HepG2 (cell line): Measurements from ENCODE around the gene PPP1CA. TPM values are rescaled to one million over a fixed set of nuclear protein-coding genes. Genes with fewer than 3 reads are reported as not detected.

Source experiments
- ETV5 ChIP-seq: IDR thresholded peaks from 2 replicates; pipeline ENCODE4 v1.6.1; 2018; ENCODE audit warnings: missing biosample characterization, missing genetic modification reagents, inconsistent platforms, borderline replicate concordance
- GMEB2 ChIP-seq: IDR thresholded peaks from 2 replicates; pipeline ENCODE4 v1.6.1; 2016; ENCODE audit warnings: missing biosample characterization, missing genetic modification reagents, low read depth
- HMGXB4 ChIP-seq, 2 experiments: sonication (generic) in 1 of 2; formaldehyde crosslinking in 1 of 2; IDR thresholded peaks; 2 replicates each; pipeline versions ENCODE4 v1.4.0 to v1.6.1; 2018 to 2020; ENCODE audit warnings: missing genetic modification reagents in 2 of 2, borderline replicate concordance in 1 of 2, low read depth in 1 of 2, mild to moderate bottlenecking in 1 of 2, missing biosample characterization in 1 of 2
- PRPF4 ChIP-seq: fragments of 200-400 bp; formaldehyde crosslinking; IDR thresholded peaks from 2 replicates; pipeline ENCODE4 v1.6.1; 2016; ENCODE audit warnings: low read length, low read depth; ENCODE audit not compliant: poor library complexity, severe bottlenecking
- SOX6 ChIP-seq, 2 experiments: fragments of 450-650 bp in 1 of 2; sonication (generic) in 1 of 2; formaldehyde crosslinking in 1 of 2; IDR thresholded peaks; 2 replicates each; pipeline versions ENCODE4 v1.4.0 to v1.6.1; 2017 to 2020; ENCODE audit warnings: antibody characterized with exemption in 1 of 2, mild to moderate bottlenecking in 1 of 2, missing genetic modification reagents in 1 of 2
- TCF7 ChIP-seq: sonication (generic); IDR thresholded peaks from 2 replicates; pipeline ENCODE4 v1.6.1; 2016; ENCODE audit warnings: antibody characterized with exemption, low read depth
- TFDP2 ChIP-seq: sonication (generic); formaldehyde crosslinking; IDR thresholded peaks from 2 replicates; pipeline ENCODE4 v1.4.0; 2020; ENCODE audit warnings: missing genetic modification reagents
- U2AF1 ChIP-seq: fragments of 200-400 bp; formaldehyde crosslinking; optimal IDR thresholded peaks from 2 replicates; pipeline ENCODE3; 2017; ENCODE audit warnings: mild to moderate bottlenecking, low read depth, low read length
- U2AF2 ChIP-seq: fragments of 200-400 bp; formaldehyde crosslinking; IDR thresholded peaks from 2 replicates; pipeline ENCODE4 v1.6.1; 2017; ENCODE audit warnings: low read depth, mild to moderate bottlenecking, low read length
- ZKSCAN8 ChIP-seq: IDR thresholded peaks from 2 replicates; pipeline ENCODE4 v1.6.1; 2016; ENCODE audit warnings: borderline replicate concordance, missing genetic modification reagents, missing compliant biosample characterization
- ZNF407 ChIP-seq: sonication (generic); formaldehyde crosslinking; IDR thresholded peaks from one replicate; pipeline ENCODE4 v1.5.1; 2020; ENCODE audit warnings: mild to moderate bottlenecking, missing genetic modification reagents; ENCODE audit errors: not compliant biosample characterization
- ZNF446 ChIP-seq: sonication (generic); formaldehyde crosslinking; IDR thresholded peaks from 2 replicates; pipeline ENCODE4 v1.5.0; 2020; ENCODE audit warnings: mild to moderate bottlenecking, missing genetic modification reagents
- ZNF747 ChIP-seq: sonication (generic); formaldehyde crosslinking; IDR thresholded peaks from 2 replicates; pipeline ENCODE4 v1.8.1; 2023; ENCODE audit warnings: missing genetic modification reagents, mild to moderate bottlenecking, borderline replicate concordance
- polyA plus RNA-seq, 8 experiments: library from polyadenylated mRNA; depleted of rRNA in 3 of 8; stranded (reverse) in 7 of 8; unstranded in 1 of 8; fragments of >200 nt; fragmentation: Illumina TruSeq in 4 of 8; extraction: Trizol in 4 of 8; gene quantifications; 2 replicates each; pipeline versions ENCODE4 v1.2.1 to v1.2.3, GENCODE V29; 2011 to 2016; ENCODE audit warnings: low read depth in 4 of 8, missing spikeins in 1 of 8, mixed read lengths in 1 of 8; ENCODE audit not compliant: insufficient read depth in 1 of 8
- total RNA-seq, 5 experiments: library from RNA; depleted of rRNA; stranded (reverse); fragments of >200 nt; fragmentation: Illumina TruSeq; extraction: Trizol; gene quantifications; 2 replicates each; pipeline ENCODE4 v1.2.3, GENCODE V29; 2016; ENCODE audit warnings: low read depth in 1 of 5

Gene PPP1CA
- total and polyA plus RNA-seq, 2 of the 13 experiments (the other 11 are each of a cell fraction or from before 2014, with no cell fraction given): 149 to 170 TPM

- TF ChIP-seq ETV5 (peak; percentile 93), PRPF4 (no peak), TCF7 (no peak), GMEB2 (no peak), ZKSCAN8 (peak; percentile 86; the same call in 1 of the 2 replicates), SOX6 (IDR thresholded peaks at IDR 0.05) (no peak), SOX6 (CRISPR knock-in tag; IDR thresholded peaks at IDR 0.05) (peak; percentile 85), U2AF2 (no peak), ZNF407 (CRISPR knock-in tag) (no peak), TFDP2 (CRISPR knock-in tag) (no peak), U2AF1 (no peak), HMGXB4 (CRISPR knock-in tag; IDR thresholded peaks at IDR 0.05; ENCODE audit: borderline replicate concordance in 1 of 2, low read depth in 1 of 2) (peak; percentile 53 to 55; a peak in 2 of 4 replicates), ZNF446 (no peak), ZNF747 (CRISPR knock-in tag) (peak; percentile 52; the same call in 1 of the 2 replicates)
Measured at GRCh38 chr11:67354075-67355022, 47.3 kb downstream of the PPP1CA start (continued).
